Measurements from ENCODE around the gene AFAP1. TPM values are rescaled to one million over a fixed set of nuclear protein-coding genes. Genes with fewer than 3 reads are reported as not detected.

AFAP1 gene
- total and polyA plus RNA-seq, 8 donors: 3.2 to 15.9 (median 6.3) TPM

GRCh38 chr4:7902826-7903225 is 36.8 kb downstream of the AFAP1 start:
- no peak overlapping the region for H3K27ac ChIP-seq
- intact Hi-C loops (cut with DNase I): no loop called here
- ATAC-seq (no peak), FAIRE-seq (no peak), DNase-seq (no peak)
- WGBS, 2 donors: 91 to 95% methylated on average over 2 of the region's 2 CpGs
- H3K4me1 ChIP-seq: no peaks in the 10 kb centered on the region
- H3K36me3 ChIP-seq: no peaks in the 10 kb centered on the region
- H3K27me3 ChIP-seq: no peaks in the 10 kb centered on the region
- no peak overlapping the region for H3K4me3 ChIP-seq
- TF ChIP-seq CTCF (IDR thresholded peaks at IDR 0.05): no peak
- H3K9me3 ChIP-seq: no peaks in the 10 kb centered on the region

GRCh38 chr4:7902101-7902553 is 37.5 kb downstream of the AFAP1 start:
- Histone ChIP-seq H3K27ac (no peak overlapping the region), H3K9me3 (no peaks in the 10 kb centered on the region), H3K27me3 (no peaks in the 10 kb centered on the region), H3K4me1 (no peaks in the 10 kb centered on the region), H3K36me3 (no peaks in the 10 kb centered on the region), H3K4me3 (no peak overlapping the region)
- DNase-seq: no peak
- no peak for TF ChIP-seq CTCF (IDR thresholded peaks at IDR 0.05)
- WGBS, 2 donors: 70 to 79% methylated on average over 7 of the region's 7 CpGs
- intact Hi-C loops (cut with DNase I): no loop called here
- no peak for ATAC-seq
- no peak for FAIRE-seq

GRCh38 chr4:7901311-7901885 is 38.3 kb downstream of the AFAP1 start:
- intact Hi-C loops (cut with DNase I): no loop called here
- Histone ChIP-seq H3K27ac (no peak overlapping the region), H3K4me1 (no peaks in the 10 kb centered on the region), H3K36me3 (no peaks in the 10 kb centered on the region), H3K4me3 (no peak overlapping the region), H3K9me3 (no peaks in the 10 kb centered on the region), H3K27me3 (no peaks in the 10 kb centered on the region)
- ATAC-seq: no peak
- no peak for FAIRE-seq
- DNase-seq: no peak
- TF ChIP-seq CTCF (IDR thresholded peaks at IDR 0.05): no peak
- 84 to 85% methylated on average over 13 of the region's 13 CpGs for whole genome bisulfite sequencing, 2 donors

GRCh38 chr4:7900334-7900909 is 39.2 kb downstream of the AFAP1 start:
- FAIRE-seq (no peak), DNase-seq (no peak)

More at GRCh38 chr4:7900334-7900909, 39.2 kb downstream of the AFAP1 start:
- no peak overlapping the region for H3K4me3 ChIP-seq
- no peaks in the 10 kb centered on the region for H3K36me3 ChIP-seq
- H3K27ac ChIP-seq: no peak overlapping the region
- TF ChIP-seq CTCF (IDR thresholded peaks at IDR 0.05): no peak
- H3K9me3 ChIP-seq: no peaks in the 10 kb centered on the region
- H3K4me1 ChIP-seq: no peaks in the 10 kb centered on the region
- H3K27me3 ChIP-seq: no peaks in the 10 kb centered on the region
- 68 to 69% methylated on average over 8 of the region's 9 CpGs for WGBS, 2 donors
- no peak for ATAC-seq
- intact Hi-C loops (cut with DNase I): no loop called here
